Measurements from ENCODE around the gene ETV6.

The ETV6 gene

GRCh38 chr12:11697670-11698387, 48.4 kb downstream of the ETV6 start:
- DNase-seq = no peak

- no peak for DNase-seq
Measured at GRCh38 chr12:11698729-11699128, 49.3 kb downstream of the ETV6 start.

DNA sequence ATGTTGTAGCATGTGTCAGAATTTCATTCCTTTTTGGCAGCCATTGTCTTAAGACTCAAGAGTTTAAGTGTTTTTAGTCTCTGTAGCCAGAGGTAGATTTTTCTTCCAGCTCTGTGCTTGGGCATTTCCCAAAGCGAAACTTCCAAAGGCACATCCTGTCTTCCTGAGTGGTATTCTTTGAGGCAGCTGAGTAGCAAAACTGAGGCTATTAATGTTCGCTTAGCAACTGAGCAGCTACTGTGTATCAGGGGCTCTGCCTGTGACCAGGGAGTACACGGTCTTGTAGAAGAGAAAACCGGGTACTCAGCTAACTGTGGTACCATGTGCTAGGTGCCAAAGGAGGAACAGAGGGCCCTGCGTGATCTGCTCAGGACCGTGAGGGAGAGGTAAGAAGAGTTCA, 52.0 kb downstream of the ETV6 start:
- DNase-seq = no peak

DNA sequence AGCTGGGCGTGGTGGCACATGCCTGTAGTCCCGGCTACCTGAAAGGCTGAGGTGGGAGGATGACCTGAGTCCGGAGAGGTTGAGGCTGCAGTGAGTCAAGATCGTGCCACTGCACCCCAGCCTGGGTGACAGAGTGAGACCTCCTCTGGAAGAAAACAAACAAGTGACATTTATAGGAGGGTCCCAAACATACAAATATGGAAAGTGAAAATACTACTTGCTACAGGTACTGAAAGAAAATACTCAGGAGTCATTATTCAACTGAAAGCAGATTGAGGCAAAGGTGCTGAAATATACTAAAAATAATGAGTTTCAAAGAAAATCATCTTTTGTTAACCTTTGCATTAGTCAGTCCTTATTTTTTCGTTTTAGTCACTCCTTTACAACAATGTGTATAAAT, 53.5 kb downstream of the ETV6 start:
- DNase-seq = no peak

- DNase-seq = no peak
Measured at GRCh38 chr12:11703378-11703777, 53.9 kb downstream of the ETV6 start.

DNA sequence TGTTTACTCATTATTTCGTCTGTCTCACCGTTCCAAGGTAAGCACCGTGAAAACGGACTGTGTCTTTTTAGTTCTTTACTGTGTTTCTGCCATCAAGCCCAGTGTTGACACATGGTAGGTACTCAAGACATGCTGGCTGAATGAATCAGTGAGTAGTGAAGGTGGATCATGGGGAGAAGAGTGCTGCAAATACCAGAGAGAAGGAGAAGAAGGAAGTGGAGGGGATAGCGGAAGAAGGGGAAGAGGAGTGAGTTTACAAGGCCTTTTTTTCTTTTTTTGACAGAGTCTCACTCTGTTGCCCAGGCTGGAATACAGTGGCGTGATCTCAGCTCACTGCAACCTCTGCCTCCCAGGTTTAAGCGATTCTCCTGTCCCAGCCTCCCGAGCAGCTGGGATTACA, 54.6 kb downstream of the ETV6 start:
- no peak for DNase-seq

GRCh38 chr12:11705010-11705409, 55.5 kb downstream of the ETV6 start:
- no peak for DNase-seq

DNA sequence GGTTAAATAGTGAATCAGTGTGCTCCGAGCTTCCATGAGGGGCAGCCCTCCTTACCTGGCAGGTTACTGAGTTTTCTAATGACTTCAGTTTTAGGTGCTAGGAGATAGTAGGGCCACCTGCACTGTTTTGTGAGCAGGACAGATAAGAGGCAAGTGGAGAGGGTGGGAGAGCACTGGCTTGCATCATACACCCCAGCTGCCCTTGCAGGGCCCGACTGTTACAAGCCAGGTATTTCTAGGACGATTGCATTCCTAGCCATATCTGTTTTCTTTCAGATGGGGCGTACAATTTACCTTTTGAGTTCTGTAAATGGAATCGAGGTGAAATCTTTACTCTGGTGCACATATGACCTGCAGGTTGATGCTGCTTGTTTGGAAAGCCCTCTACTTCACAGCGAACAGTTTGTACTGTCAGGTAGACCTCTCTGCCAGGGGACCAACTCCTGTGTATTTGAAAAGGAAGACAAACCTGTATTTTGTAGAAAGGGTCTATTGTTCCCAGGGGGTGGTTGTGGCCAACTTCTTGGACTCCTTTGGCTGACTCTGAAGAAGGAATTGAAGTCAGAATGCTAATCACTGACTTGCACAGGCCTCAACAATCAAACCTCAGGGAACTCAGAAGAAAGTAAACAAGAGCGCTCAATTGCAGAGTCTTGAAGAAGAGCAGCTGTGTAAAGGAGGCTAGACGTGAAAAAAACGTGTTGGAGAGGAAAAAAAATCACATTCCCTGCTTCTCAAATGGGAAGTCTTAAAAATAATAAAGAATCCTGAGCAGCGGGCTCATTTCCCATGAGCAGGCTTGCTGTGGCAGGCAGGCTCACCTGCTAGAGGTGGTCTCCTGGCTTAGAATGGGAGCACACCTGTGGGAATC, 57.3 kb downstream of the ETV6 start:
- no peak for DNase-seq

GRCh38 chr12:11707535-11707934, 58.1 kb downstream of the ETV6 start:
- DNase-seq = no peak

DNA sequence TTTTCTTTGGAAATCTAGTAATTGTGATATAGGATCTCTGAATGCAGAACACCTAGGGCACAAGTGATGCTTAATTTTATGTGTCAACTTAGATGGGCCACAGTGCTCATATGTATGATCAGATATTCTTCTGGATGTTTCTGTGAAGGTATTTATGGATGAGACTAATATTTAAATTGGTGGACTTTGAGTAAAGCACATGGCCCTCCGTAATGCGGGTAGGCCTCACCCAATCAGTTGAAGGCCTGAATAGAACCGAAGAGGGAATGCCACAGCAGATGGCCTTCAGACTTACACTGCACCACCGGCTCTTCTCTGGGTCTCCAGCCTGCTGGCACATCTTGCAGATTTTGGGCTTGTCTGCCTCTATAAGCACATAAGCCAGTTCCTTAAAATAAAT, 60.0 kb downstream of the ETV6 start:
- DNase-seq = no peak

DNA sequence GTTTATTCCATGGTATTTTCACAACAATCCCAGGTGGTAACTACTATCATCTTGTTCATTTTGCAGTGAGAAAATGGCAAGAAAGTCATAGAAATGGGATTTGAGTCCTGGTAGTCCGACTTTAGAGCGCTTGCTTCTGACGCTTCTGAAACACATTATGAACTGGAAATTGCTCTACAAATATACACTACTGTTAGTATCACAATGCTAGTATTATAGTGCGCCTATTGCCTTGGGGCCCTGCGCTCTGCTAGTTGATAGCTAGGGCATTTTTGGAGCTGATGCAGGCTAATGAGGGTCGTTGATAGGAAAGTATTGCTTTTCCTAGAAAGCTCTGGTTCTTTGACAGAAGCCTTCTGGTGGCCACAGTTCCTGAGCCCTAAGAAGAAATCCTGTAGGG, 61.0 kb downstream of the ETV6 start:
- DNase-seq = no peak

GRCh38 chr12:11710906-11711305, 61.4 kb downstream of the ETV6 start:
- DNase-seq = no peak

- no peak for DNase-seq
Measured at GRCh38 chr12:11711651-11712327, 62.3 kb downstream of the ETV6 start.

DNA sequence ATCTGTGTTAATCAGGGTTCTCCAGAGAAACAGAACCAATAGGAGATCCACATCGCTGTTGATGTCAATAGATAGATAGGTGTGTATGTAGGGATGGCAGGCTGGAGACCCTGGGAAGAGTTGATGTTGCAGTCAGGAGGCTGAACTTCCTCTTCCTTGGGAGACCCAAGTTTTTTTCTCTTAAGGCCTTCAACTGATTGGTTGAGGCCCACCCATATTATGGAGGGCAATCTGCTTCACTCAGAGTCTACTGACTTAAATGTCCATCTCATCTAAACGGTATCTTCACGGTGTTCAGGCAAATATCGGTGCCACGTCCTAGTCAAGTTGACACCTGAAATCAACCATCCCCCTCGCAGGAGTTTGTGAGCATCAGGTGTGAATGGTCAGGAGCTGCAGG, 63.0 kb downstream of the ETV6 start:
- DNase-seq = no peak

DNA sequence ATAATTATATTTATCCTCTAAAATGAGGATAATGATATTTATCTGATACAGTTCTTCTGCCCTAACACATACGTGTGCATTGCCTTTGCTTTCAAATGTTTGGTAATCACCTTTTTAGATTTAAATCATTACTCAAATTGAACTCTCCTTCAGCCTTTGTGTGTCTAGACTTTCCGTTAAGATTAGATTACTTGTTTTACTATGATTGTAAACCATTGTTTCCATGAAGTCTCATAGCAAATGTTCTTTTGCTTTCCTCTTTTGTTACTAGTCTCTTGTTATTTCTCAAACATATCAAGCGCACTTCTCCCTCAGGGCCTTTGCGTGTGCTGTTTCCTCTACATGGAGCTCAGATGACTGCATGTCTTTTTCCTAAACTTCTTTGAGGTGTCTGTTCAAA, 63.7 kb downstream of the ETV6 start:
- DNase-seq = no peak

DNA sequence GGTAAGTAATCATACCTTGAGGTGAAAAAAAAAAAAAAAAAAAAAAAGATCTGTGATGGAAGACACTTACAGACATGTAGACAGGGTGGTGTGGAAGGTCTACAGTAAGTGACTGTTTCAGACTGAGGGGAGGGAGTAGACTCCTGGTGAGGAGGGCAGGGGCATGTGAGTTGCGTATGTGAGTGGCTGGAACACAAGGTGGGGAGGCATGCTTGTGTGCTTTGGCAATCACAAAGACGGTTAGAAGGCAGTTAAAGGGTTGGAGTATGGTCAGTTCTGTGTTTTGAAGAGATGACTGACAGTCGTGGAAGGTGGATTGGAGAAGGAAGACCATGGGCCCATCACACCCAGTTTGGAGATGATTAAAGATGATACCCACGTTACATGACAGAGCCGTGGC, 65.2 kb downstream of the ETV6 start:
- no peak for DNase-seq

DNA sequence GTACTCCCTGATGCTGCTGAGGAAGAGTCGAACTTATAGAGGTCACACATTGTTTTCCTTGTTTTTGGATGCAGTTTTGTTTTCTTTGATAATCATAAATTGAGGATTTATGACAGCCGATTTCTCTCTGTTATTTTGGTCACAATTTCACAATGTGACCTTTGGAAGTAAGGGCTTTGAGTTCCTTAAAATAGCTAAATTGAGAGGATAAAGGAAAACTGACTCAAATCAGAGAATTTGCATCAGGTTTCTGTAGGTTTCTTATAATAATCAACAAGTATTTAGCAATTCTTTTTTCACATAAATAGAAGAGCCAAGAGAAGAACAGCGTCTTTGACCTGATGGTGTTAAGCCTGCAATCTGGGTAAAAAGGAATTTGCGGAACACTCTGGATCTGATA, 66.1 kb downstream of the ETV6 start:
- DNase-seq = no peak

- DNase-seq = no peak
Measured at GRCh38 chr12:11716794-11717518, 67.5 kb downstream of the ETV6 start.

GRCh38 chr12:11717519-11717961, 68.1 kb downstream of the ETV6 start:
- DNase-seq = no peak

- no peak for DNase-seq
Measured at GRCh38 chr12:11718105-11718504, 68.6 kb downstream of the ETV6 start.

DNA sequence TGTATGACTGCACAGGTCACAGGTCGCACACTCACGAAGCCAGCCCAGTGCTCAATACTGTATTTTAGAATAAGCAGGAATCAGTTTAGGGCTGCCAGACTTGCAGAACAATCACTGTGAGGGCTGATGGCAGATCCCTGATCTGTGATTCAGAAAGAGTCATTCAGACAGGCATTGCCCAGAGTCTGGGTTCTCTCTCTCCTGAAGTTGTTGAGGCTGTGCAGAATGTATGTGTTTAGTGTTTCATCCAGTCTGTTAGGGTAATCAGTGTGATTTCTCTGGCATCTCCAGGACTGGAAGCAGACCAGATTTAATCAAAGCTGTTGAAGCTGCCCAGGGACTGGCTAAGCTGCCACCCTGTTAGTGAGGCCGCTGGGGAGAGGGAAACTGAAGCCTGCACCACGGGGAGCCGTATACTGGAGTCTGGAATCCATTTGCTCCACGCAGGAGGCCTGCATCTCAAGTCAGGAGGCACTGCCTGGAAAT, 69.3 kb downstream of the ETV6 start:
- DNase-seq = no peak

DNA sequence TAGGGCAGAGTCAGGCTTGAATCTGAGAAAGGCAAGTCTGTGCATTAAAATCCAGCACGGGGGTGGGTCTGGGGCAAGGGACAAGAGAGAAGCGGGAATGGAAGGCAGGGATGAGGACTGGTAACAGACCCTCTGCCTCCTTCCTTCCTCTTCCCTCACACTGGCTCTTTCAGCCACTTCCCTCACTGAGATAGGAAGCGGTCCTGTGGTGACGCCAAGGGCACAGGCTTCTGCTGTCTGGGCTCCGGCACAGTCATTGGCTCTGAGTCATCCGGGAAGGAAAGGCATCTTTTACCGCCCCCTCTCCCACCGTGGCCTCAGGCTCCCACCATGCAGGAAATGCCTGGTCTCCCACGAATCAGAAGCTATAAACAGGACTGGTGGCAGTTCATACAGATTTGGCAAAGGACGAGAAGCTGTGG, 70.2 kb downstream of the ETV6 start:
- DNase-seq = no peak

GRCh38 chr12:11722071-11722470, 72.6 kb downstream of the ETV6 start:
- no peak for DNase-seq

Data from cerebellar nuclear complex (tissue), 1 donor.